ENCODE data around the gene GLDC. TPM values are rescaled to one million over a fixed set of nuclear protein-coding genes. Genes with fewer than 3 reads are reported as not detected.

The GLDC gene
- total RNA-seq, 1 donor from 2014 or later = 0.78 TPM

DNA sequence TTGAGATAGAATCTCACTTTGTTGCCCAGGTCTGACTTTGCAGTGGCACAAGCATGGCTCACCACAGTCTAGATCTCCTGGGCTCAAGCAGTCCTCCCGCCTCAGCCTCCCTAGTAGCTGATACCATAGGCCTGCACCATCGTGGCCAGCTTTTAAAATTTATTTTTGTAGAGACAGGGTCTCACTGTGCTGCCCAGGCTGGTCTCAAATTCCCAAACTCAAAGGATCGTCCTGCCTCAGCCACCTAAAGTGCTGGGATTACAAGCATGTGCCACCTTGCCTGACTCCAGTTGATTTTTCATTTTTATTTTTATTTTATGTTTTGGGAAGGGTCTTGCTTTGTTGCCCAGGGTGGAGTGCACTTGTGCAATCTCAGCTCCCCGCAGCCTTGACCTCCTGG, 41.7 kb upstream of the GLDC start:
- Mint-ChIP-seq H3K27me3 (ENCODE audit: unreplicated experiment) (no peaks in the 10 kb centered on the region), H3K4me1 (ENCODE audit: unreplicated experiment) (peaks cover 19% of the 10 kb centered on the region), H3K27ac (ENCODE audit: unreplicated experiment) (no peak overlapping the region), H3K4me3 (ENCODE audit: unreplicated experiment) (no peak overlapping the region), H3K9me3 (ENCODE audit: unreplicated experiment) (no peaks in the 10 kb centered on the region), H3K36me3 (ENCODE audit: unreplicated experiment) (peaks cover 4% of the 10 kb centered on the region)
- TF ChIP-seq, protein P1, sequence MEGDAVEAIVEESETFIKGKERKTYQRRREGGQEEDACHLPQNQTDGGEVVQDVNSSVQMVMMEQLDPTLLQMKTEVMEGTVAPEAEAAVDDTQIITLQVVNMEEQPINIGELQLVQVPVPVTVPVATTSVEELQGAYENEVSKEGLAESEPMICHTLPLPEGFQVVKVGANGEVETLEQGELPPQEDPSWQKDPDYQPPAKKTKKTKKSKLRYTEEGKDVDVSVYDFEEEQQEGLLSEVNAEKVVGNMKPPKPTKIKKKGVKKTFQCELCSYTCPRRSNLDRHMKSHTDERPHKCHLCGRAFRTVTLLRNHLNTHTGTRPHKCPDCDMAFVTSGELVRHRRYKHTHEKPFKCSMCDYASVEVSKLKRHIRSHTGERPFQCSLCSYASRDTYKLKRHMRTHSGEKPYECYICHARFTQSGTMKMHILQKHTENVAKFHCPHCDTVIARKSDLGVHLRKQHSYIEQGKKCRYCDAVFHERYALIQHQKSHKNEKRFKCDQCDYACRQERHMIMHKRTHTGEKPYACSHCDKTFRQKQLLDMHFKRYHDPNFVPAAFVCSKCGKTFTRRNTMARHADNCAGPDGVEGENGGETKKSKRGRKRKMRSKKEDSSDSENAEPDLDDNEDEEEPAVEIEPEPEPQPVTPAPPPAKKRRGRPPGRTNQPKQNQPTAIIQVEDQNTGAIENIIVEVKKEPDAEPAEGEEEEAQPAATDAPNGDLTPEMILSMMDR (IDR thresholded peaks at IDR 0.05) = no peak
- no peak for DNase-seq (ENCODE audit: extremely low spot score, unreplicated experiment)

DNA sequence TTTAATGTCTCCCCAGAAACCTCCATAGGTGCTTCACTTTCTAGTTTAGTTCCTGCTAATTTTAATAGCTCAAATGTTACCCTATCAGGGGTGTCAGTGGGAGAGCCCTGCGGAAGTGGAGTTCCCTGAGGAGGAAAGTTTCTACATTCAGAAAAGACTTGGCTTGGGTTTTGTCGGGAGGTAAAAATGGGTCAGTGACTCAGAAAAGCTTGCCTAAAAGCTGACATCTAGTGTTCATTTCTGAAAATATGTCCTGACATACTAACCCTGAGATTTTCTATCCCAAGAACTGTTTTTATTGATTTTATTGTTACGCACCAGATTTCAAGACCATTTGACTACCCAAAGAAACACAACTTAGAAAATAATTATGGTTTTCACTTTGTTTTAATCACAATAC, 40.9 kb upstream of the GLDC start:
- peak overlapping the region; percentile 68 for H3K27ac Mint-ChIP-seq (ENCODE audit: unreplicated experiment)
- no peak overlapping the region for H3K4me3 Mint-ChIP-seq (ENCODE audit: unreplicated experiment)
- H3K4me1 Mint-ChIP-seq (ENCODE audit: unreplicated experiment) = peaks cover 19% of the 10 kb centered on the region
- TF ChIP-seq, protein P1 (IDR thresholded peaks at IDR 0.05) = peak; percentile 45
- no peaks in the 10 kb centered on the region for H3K27me3 Mint-ChIP-seq (ENCODE audit: unreplicated experiment)
- H3K36me3 Mint-ChIP-seq (ENCODE audit: unreplicated experiment) = peaks cover 4% of the 10 kb centered on the region
- no peak for DNase-seq (ENCODE audit: extremely low spot score, unreplicated experiment)
- H3K9me3 Mint-ChIP-seq (ENCODE audit: unreplicated experiment) = no peaks in the 10 kb centered on the region

DNA sequence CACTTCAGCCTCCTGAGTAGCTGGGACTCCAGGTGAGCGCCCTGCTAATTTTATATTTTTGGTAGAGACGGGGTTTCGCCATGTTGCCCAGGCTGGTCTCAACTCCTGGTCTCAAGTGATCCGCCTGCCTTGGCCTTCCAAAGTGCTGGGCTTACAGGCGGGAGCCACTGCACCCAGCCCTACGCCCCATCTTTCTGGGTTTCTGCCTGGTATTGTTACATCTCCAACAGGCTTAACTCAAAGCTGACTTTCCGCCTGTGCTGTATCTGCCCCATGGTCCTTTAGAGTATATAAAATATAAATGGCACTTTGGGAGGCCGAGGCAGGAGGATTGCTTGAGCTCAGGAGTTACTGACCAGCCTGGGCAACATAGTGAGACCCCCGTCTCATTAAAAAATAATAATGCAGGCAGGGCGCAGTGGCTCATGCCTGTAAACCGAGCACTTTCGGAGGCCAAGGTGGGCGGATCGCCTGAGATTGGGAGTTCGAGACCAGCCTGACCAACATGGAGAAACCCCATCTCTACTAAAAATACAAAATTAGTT, 36.5 kb upstream of the GLDC start:
- no peak for DNase-seq (ENCODE audit: extremely low spot score, unreplicated experiment)
- Mint-ChIP-seq H3K27me3 (ENCODE audit: unreplicated experiment) (no peaks in the 10 kb centered on the region), H3K27ac (ENCODE audit: unreplicated experiment) (peak overlapping the region; percentile 99), H3K4me3 (ENCODE audit: unreplicated experiment) (peak overlapping the region; percentile 96), H3K9me3 (ENCODE audit: unreplicated experiment) (no peaks in the 10 kb centered on the region), H3K36me3 (ENCODE audit: unreplicated experiment) (peaks cover 4% of the 10 kb centered on the region), H3K4me1 (ENCODE audit: unreplicated experiment) (peaks cover 24% of the 10 kb centered on the region)
- TF ChIP-seq, protein P1 (IDR thresholded peaks at IDR 0.05) = no peak

DNA sequence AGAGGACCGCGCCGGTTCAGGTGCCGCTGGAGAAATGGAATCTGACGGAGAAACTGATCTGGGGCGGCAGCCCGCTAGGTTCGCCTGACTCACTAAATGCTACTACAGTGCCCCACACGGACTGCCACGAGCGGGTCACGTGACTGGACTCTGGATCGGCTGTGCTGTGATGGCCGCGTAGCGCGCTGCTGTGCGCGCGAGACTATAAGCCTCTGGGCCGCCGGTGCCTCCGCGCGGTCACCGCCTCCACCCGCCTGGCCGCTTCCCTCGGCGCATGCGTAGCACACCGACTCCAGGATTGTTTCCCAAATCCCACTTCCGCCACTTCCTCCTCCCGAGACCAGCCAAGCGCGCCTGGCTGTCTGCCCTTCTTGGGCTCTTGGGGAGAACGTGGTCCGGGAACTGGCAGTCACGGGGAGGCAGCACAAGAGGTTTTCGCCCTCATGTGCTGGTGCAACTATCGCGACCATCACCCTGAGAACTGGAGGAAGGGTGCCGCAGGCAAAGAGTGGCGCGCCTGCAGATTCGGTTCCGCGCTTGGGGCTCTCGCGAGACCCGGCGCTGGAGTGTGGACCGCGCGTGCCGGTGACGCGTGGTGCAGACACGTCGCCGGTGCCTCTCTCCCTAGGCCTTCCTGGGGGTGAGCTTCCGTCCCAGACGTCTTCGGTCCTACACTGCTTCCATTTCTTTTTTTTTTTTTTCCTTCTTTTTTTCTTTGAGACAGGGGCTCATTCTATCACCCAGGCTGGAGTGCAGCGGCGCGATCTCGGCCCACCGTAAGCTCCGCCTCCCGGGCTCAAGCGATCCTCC, 35.8 kb upstream of the GLDC start:
- no peaks in the 10 kb centered on the region for H3K9me3 Mint-ChIP-seq (ENCODE audit: unreplicated experiment)
- H3K4me3 Mint-ChIP-seq (ENCODE audit: unreplicated experiment) = peak overlapping the region; percentile 96
- DNase-seq (ENCODE audit: extremely low spot score, unreplicated experiment) = peak; percentile 99
- H3K36me3 Mint-ChIP-seq (ENCODE audit: unreplicated experiment) = peaks cover 4% of the 10 kb centered on the region
- H3K4me1 Mint-ChIP-seq (ENCODE audit: unreplicated experiment) = peaks cover 23% of the 10 kb centered on the region
- TF ChIP-seq, protein P1 (IDR thresholded peaks at IDR 0.05) = no peak
- H3K27ac Mint-ChIP-seq (ENCODE audit: unreplicated experiment) = peak overlapping the region; percentile 99
- H3K27me3 Mint-ChIP-seq (ENCODE audit: unreplicated experiment) = no peaks in the 10 kb centered on the region

DNA sequence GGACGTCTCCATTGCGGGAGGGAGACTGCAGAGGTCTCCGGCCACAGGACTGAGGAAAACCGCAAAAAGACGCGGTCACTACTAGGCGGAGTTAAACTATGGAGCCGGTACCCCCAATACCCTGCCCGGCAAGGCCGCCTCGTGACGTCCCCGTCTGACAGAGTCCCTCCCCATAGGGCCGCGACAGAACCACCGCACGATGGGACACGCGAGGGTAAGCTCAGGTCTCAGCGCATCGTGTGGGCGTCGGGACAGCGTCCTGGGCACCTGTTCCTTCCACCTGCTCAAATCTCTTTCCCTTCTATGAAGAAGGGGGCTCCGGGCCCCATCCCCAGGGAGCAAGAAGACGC, 35.2 kb upstream of the GLDC start:
- Mint-ChIP-seq H3K9me3 (ENCODE audit: unreplicated experiment) (no peaks in the 10 kb centered on the region), H3K27ac (ENCODE audit: unreplicated experiment) (peak overlapping the region; percentile 99), H3K4me3 (ENCODE audit: unreplicated experiment) (peak overlapping the region; percentile 96), H3K4me1 (ENCODE audit: unreplicated experiment) (peaks cover 20% of the 10 kb centered on the region), H3K36me3 (ENCODE audit: unreplicated experiment) (peaks cover 4% of the 10 kb centered on the region), H3K27me3 (ENCODE audit: unreplicated experiment) (no peaks in the 10 kb centered on the region)
- peak; percentile 88 for DNase-seq (ENCODE audit: extremely low spot score, unreplicated experiment)
- TF ChIP-seq, protein P1 (IDR thresholded peaks at IDR 0.05) = no peak
